LNCaP clone FGC (cell line): ENCODE measurements around the gene TMEM168.
"Not testable (repeated sequence)": the region's sequence is repeated elsewhere in the genome, so short reads cannot be mapped to it uniquely, and the experiment has no call there.

Experiments used
- DNase-seq: peaks from one replicate; pipeline ENCODE4 v3.0.0-alpha.2; 2011; ENCODE audit warnings: low read depth
- H3K4me3 ChIP-seq: 2 replicates; pipeline ENCODE4 v1.5.1; 2011; ENCODE audit warnings: mild to moderate bottlenecking, low read depth, low read length, control low read depth
- TF ChIP-seq, protein P1 (sequence below): IDR thresholded peaks from 2 replicates; pipeline ENCODE4 v1.5.1; 2012; ENCODE audit warnings: mild to moderate bottlenecking; ENCODE audit not compliant: control insufficient read depth, insufficient read depth; ENCODE audit errors: extremely low read depth

TMEM168 gene

GRCh38 chr7:112806156-112806555, 16.0 kb upstream of the TMEM168 start:
- no peak overlapping the region for H3K4me3 ChIP-seq
- TF ChIP-seq, protein P1, sequence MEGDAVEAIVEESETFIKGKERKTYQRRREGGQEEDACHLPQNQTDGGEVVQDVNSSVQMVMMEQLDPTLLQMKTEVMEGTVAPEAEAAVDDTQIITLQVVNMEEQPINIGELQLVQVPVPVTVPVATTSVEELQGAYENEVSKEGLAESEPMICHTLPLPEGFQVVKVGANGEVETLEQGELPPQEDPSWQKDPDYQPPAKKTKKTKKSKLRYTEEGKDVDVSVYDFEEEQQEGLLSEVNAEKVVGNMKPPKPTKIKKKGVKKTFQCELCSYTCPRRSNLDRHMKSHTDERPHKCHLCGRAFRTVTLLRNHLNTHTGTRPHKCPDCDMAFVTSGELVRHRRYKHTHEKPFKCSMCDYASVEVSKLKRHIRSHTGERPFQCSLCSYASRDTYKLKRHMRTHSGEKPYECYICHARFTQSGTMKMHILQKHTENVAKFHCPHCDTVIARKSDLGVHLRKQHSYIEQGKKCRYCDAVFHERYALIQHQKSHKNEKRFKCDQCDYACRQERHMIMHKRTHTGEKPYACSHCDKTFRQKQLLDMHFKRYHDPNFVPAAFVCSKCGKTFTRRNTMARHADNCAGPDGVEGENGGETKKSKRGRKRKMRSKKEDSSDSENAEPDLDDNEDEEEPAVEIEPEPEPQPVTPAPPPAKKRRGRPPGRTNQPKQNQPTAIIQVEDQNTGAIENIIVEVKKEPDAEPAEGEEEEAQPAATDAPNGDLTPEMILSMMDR, result no peak
- no peak for DNase-seq

GRCh38 chr7:112802406-112802805, 12.2 kb upstream of the TMEM168 start:
- TF ChIP-seq, protein P1, result no peak
- DNase-seq, result no peak
- no peak overlapping the region for H3K4me3 ChIP-seq

- TF ChIP-seq, protein P1, result no peak
- no peak for DNase-seq
- H3K4me3 ChIP-seq, result no peak overlapping the region
These were observed 10.3 kb upstream of the TMEM168 start for GRCh38 chr7:112800486-112800885.

DNA sequence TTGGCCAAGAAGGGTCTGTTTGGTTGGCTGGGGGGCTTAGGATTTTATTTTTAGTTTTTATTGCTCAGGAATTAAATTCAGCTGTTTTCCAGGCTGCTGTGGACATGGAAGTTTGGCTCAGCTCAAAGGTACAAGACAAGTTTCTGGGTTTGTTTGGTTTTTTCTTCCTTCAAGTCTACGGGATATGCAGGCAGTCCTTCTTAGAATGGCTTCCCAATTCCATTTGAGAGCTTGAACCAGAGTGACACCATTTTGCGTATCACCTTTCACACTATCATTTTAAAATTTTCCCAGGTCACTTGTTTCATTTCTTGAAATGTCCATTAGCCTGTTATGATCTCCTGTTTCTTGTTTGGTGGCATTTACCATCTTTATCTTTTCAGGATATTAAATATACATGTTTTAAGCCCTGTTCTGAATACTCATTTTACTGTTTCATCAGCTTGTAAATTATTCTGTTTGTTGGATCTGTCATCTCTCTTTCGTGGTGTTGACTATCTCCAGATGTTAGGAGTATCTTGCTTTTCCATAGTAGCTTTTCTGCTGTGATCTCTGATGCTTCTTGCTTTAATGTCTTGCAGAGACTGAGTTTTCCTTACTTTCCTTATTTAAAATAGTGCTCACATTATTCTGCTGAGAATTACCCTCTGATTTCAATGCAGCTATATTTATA, 9.4 kb upstream of the TMEM168 start:
- H3K4me3 ChIP-seq, result no peak overlapping the region
- TF ChIP-seq, protein P1, result no peak
- no peak for DNase-seq

DNA sequence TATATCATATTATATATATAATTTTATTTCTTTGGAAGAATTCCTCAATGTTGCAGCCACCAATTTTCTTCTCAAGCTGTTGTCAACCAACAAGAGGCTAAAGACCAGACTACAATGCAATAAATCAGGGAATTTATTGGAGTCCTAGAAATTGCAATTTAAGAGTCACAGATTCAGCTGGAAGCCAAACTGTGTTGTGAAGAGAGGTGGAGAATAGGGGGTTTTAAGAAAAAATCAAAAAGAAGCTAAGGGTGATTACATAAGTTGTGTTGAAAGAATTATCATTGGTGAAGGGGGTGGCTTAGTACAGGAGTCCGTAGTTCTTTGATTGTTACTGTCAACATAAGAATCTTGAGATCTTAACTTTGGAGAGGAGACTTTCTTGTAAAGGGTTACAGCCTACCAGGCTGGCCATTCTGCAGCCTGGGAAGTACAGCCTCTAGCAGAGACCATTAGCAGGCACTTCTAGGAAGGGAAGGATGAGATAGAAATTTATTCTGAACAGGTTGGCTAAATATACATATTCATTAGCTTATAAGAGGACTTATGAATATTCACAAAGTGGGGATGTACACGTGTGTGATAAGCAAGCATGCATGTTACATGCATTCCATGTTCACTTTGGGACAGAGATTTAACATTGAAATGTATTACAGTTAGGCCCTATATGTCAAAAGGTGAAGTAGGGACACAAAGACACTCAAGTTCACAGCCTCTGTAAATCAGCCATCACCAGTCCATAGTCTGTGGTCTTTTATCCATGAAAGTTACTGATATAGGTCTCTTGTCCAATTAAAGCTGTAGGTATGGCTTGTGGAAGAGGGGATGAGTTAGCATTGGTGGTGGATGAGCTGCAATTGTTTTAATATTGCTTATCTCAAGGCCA, 8.3 kb upstream of the TMEM168 start:
- H3K4me3 ChIP-seq, result no peak overlapping the region
- no peak for DNase-seq
- TF ChIP-seq, protein P1, result no peak

- not testable (repeated sequence) for DNase-seq, H3K4me3 ChIP-seq
These were observed 6.4 kb upstream of the TMEM168 start for GRCh38 chr7:112796552-112796951.

DNA sequence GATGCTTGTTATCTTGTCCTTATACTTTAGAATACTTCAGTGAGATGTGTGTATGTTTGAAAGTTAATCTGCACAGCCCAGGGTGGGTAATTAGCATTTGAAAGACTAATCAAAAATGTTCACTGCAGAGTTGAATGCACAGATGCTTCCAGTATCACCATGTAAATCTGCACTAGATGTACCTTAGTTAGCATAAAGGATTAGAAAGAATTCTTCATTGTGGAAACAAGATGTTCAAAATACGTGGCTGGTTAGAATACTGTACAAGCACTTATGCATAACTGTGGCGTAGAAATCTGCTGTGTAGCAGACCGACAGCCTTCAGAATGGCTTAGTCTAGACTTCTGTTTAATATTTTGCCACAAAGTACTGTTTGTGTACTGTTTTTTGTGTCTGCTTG, 2.2 kb upstream of the TMEM168 start:
- TF ChIP-seq, protein P1, result no peak

More for the DNA sequence above, 2.2 kb upstream of the TMEM168 start:
- H3K4me3 ChIP-seq, result no peak overlapping the region
- DNase-seq, result no peak
